ENCODE data around the gene MAST4. TPM values are rescaled to one million over a fixed set of nuclear protein-coding genes. Genes with fewer than 3 reads are reported as not detected.
A peak's percentile ranks its signal among the peaks of the same experiment; 100 is the strongest.

MAST4 gene
- total and polyA plus RNA-seq, 4 donors, result 17.1 to 34.6 (median 21.0) TPM

DNA sequence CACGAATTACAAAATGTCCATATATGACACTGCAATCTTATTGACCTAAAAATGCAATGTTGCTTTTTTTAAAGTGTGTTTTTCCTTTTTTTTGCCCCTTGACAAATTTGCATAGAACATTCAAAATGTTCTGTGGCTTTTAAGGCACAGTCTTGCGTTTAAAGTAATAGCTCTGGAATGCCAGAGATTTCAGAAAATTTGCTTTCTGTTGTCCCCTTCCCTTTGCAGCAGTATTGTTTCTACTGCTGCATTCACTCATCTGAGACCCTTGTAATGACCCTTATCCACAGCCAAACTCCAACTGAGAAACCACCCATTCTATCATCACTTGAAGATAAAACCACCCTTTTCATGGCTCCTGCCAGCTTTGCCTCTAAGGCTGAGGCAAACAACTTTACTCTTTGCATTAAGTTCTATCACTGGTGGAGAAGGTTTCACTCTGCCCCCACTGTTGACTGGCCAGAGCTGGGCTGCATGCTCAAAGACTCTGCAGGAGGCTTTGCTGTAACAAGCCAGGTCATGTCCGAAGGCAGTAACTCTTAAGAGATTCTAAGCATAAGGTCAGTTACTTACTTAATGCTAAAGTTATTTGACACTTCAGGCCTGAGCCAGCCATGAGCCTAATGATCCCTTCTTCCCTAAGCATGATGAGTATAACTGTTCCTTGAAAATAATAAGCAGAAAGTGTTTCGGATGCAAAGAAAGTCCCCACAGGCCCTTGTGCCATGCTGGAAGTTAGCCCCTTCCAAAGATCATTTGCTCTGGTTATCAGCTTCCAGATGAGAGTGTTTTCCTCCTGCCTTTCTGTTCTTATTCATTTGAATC is 498.5 kb downstream of the MAST4 start:
- no peaks in the 10 kb centered on the region for H3K9me3 ChIP-seq (ENCODE audit: control insufficient read depth, insufficient read depth, low read length)
- H3K27me3 ChIP-seq (ENCODE audit: control insufficient read depth, insufficient read depth, low read length), result no peaks in the 10 kb centered on the region
- H3K4me3 ChIP-seq (ENCODE audit: low read depth, low read length), result no peak overlapping the region
- 56% methylated on average over 2 of the region's 4 CpGs for WGBS (ENCODE audit: insufficient coverage)
- peak in 1 of 6 donors; percentile 51 for DNase-seq (ENCODE audit: low read depth in 4 of 6, low spot score in 6 of 6)
- peak overlapping the region; percentile 65 for H3K27ac ChIP-seq (ENCODE audit: low read depth, low read length)
- no peaks in the 10 kb centered on the region for H3K36me3 ChIP-seq (ENCODE audit: control insufficient read depth, insufficient read depth, low read length)
- no peaks in the 10 kb centered on the region for H3K4me1 ChIP-seq (ENCODE audit: control insufficient read depth, insufficient read depth, low read length)

DNA sequence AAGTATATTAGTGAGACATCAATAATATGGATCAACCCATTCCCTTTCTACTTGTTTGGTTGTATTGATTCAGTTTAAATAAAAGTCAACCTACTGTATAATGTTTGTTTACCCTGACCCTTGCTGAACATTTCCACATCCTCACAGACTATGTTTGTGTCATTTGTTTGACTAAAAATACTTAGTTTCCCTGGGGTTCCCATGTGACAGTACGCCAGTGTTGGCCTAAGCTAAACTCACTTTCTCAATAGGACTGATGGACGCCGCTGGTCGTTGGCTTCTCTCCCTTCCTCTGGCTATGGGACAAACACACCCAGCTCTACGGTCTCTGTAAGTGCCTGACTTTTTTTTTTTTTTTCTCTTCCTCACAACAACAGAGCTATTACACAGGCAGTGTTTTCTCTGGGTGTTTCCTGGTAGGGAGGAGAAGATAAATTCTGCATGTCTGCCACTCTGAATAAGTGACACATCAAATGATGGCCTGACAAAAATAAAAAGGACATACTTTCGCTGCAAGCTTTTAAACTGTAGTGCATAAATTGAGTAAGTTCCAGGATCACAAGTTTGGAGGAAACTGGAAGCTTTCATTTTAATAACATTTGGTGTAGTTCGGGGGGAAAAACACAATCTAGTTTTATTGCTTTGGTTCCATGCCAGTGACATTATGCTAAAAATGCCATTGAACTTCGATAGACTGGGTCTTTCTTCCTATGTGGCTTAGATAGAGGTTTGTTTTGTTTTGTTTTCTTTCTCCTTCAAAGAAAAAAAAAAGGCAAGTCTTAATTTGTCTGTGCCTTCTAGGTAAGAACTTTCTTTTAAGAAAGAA is 499.4 kb downstream of the MAST4 start:
- WGBS (ENCODE audit: insufficient coverage), result 22% methylated on average over 5 of the region's 8 CpGs
- DNase-seq (ENCODE audit: low read depth in 4 of 6, low spot score in 6 of 6), result peak in 4 of 6 donors; percentile 46 to 76 (median 64)
- Histone ChIP-seq H3K4me1 (ENCODE audit: control insufficient read depth, insufficient read depth, low read length) (no peaks in the 10 kb centered on the region), H3K9me3 (ENCODE audit: control insufficient read depth, insufficient read depth, low read length) (no peaks in the 10 kb centered on the region), H3K27ac (ENCODE audit: low read depth, low read length) (peak overlapping the region; percentile 65), H3K27me3 (ENCODE audit: control insufficient read depth, insufficient read depth, low read length) (no peaks in the 10 kb centered on the region), H3K4me3 (ENCODE audit: low read depth, low read length) (no peak overlapping the region), H3K36me3 (ENCODE audit: control insufficient read depth, insufficient read depth, low read length) (no peaks in the 10 kb centered on the region)

DNA sequence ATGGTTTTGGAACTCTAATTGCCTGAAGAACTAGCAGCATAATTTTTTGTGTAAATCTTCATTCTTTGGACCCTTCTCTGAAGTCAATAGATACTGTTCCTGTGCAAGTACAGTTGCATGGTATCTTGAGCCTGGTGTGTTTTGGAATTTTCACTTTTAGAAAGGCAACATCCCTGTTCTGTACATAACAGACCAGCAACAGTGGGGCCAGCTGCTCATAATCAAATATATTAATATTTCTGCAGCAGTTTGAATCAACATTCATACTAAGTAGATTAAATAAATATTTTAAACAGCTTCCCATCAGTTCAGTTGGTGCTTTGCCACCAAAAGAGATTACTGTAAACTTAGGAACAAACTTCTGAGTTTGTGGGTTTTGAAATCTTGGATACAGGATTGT is 502.5 kb downstream of the MAST4 start:
- Histone ChIP-seq H3K4me1 (ENCODE audit: control insufficient read depth, insufficient read depth, low read length) (no peaks in the 10 kb centered on the region), H3K9me3 (ENCODE audit: control insufficient read depth, insufficient read depth, low read length) (no peaks in the 10 kb centered on the region), H3K36me3 (ENCODE audit: control insufficient read depth, insufficient read depth, low read length) (no peaks in the 10 kb centered on the region), H3K4me3 (ENCODE audit: low read depth, low read length) (no peak overlapping the region), H3K27me3 (ENCODE audit: control insufficient read depth, insufficient read depth, low read length) (no peaks in the 10 kb centered on the region), H3K27ac (ENCODE audit: low read depth, low read length) (no peak overlapping the region)
- no peak for DNase-seq (ENCODE audit: low read depth in 4 of 6, low spot score in 6 of 6)

DNA sequence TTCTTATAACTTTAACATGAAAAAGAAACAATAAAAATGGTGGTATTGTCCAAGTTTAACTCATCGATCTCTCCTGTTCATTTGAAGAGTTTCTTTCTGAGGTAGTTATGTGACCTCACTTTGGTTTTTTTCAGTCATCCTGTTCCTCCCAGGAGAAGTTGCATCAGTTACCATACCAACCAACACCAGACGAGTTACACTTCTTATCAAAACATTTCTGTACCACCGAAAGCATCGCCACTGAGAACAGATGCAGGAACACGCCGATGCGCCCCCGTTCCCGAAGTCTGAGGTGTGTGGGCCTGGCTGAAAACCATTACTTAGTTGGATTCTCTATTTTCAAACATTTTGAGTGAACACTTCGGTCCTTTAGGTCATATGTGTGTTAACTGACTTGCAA is 504.1 kb downstream of the MAST4 start:
- DNase-seq (ENCODE audit: low read depth in 4 of 6, low spot score in 6 of 6), result no peak
- Histone ChIP-seq H3K27me3 (ENCODE audit: control insufficient read depth, insufficient read depth, low read length) (no peaks in the 10 kb centered on the region), H3K27ac (ENCODE audit: low read depth, low read length) (no peak overlapping the region), H3K4me3 (ENCODE audit: low read depth, low read length) (no peak overlapping the region), H3K4me1 (ENCODE audit: control insufficient read depth, insufficient read depth, low read length) (no peaks in the 10 kb centered on the region), H3K9me3 (ENCODE audit: control insufficient read depth, insufficient read depth, low read length) (no peaks in the 10 kb centered on the region), H3K36me3 (ENCODE audit: control insufficient read depth, insufficient read depth, low read length) (no peaks in the 10 kb centered on the region)
- no CpG with 5 or more reads among the region's 10 CpGs for WGBS (ENCODE audit: insufficient coverage)

DNA sequence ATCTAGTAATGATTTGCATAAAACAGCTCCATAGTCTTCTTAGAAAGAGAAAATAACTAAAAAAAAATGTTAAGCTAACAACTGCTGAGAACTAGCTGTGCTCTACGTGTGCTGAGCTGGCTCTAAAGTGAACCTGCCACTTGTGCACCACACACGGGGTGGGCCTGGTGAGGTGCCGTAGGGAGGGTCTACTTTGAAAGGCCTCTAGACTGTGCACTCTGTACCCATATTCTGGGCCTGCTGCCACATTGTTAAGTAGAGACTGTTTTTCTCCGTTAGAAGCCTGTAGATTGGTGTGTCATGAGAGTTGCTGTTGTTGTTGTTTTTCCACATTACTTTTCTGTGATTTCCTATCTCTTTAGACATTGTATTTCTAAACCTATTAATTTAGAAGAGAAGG is 506.5 kb downstream of the MAST4 start:
- peak in 1 of 6 donors; percentile 14 for DNase-seq (ENCODE audit: low read depth in 4 of 6, low spot score in 6 of 6)
- Histone ChIP-seq H3K9me3 (ENCODE audit: control insufficient read depth, insufficient read depth, low read length) (no peaks in the 10 kb centered on the region), H3K4me1 (ENCODE audit: control insufficient read depth, insufficient read depth, low read length) (no peaks in the 10 kb centered on the region), H3K27ac (ENCODE audit: low read depth, low read length) (no peak overlapping the region), H3K4me3 (ENCODE audit: low read depth, low read length) (no peak overlapping the region), H3K36me3 (ENCODE audit: control insufficient read depth, insufficient read depth, low read length) (no peaks in the 10 kb centered on the region), H3K27me3 (ENCODE audit: control insufficient read depth, insufficient read depth, low read length) (no peaks in the 10 kb centered on the region)
- WGBS (ENCODE audit: insufficient coverage), result 38% methylated on average over 3 of the region's 4 CpGs

DNA sequence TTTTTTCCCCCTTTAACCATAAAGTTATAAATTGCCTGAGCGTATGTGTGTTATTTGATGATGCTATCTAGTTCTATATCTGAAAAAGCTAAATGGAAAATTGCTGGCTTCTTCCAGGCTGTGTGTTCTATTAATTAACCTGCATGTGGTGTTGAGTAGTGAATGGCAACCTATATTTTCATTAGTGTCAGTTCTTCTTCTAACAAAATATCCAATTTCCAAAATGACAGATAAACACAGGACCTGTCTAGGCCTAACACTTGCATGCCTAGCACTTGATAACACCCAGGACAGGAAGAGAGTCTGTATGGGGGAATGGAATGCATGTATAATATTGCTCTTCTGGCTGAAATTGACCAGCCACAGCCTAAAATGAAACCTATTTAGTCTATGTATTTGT is 508.7 kb downstream of the MAST4 start:
- H3K9me3 ChIP-seq (ENCODE audit: control insufficient read depth, insufficient read depth, low read length), result no peaks in the 10 kb centered on the region
- H3K36me3 ChIP-seq (ENCODE audit: control insufficient read depth, insufficient read depth, low read length), result no peaks in the 10 kb centered on the region
- no peak for DNase-seq (ENCODE audit: low read depth in 4 of 6, low spot score in 6 of 6)
- H3K27ac ChIP-seq (ENCODE audit: low read depth, low read length), result no peak overlapping the region
- H3K4me3 ChIP-seq (ENCODE audit: low read depth, low read length), result no peak overlapping the region
- no peaks in the 10 kb centered on the region for H3K27me3 ChIP-seq (ENCODE audit: control insufficient read depth, insufficient read depth, low read length)
- H3K4me1 ChIP-seq (ENCODE audit: control insufficient read depth, insufficient read depth, low read length), result no peaks in the 10 kb centered on the region
- WGBS (ENCODE audit: insufficient coverage), result no CpG with 5 or more reads among the region's 1 CpG

DNA sequence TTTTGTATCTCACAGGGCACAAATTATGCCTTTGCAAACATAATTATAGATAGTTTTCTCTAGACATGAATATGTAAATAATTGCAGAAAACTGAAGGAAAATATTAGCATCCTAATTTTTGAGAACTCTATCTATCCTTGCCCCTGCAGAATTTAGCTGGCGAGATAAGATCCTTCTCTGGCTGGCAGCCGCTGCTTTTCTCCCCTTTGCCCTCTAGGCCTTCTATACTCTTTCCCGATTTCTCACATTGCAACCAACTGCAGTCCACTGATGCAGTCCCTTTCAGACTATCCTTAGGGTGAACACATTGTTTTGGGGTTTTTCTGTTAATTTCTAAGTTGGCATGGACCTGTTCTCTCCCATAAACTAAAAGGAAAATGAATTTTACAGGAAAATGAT is 509.1 kb downstream of the MAST4 start:
- no peak for DNase-seq (ENCODE audit: low read depth in 4 of 6, low spot score in 6 of 6)
- H3K36me3 ChIP-seq (ENCODE audit: control insufficient read depth, insufficient read depth, low read length), result no peaks in the 10 kb centered on the region
- 95% methylated on average over 2 of the region's 3 CpGs for WGBS (ENCODE audit: insufficient coverage)

DNA sequence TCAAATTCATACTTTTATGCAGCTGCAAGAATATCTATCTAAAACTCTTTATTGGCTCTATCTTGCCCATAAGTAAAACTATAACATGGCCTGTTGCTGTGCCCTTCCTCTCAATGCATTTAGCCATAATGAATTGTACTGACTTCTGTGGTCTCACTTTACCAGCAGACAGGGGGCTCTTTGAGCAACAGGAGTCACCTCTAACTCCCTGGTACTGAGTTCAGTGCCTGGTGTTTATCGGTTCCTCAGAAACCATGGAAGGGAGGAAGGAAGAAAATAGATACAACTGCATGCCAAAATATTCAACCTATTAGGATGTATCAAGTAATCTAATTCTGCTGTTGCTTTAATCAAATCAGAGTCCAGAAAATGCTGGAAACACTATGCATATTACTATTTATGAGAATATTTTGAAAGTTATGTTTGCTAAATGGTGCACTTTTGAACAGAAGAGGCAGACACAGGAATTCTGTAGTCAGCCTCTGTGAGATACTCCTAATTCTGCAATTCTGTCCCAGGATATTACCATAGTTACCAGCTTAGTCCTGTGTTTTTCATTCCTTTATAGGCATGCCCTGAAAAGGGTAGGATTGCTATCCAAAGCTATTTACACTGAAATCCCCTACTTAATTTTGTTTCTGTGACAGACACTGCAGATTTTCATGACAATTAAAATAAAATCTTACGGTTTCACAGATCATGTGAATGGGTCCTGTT is 510.6 kb downstream of the MAST4 start:
- H3K4me1 ChIP-seq (ENCODE audit: control insufficient read depth, insufficient read depth, low read length), result no peaks in the 10 kb centered on the region
- peak overlapping the region; percentile 16 for H3K27ac ChIP-seq (ENCODE audit: low read depth, low read length)
- H3K4me3 ChIP-seq (ENCODE audit: low read depth, low read length), result no peak overlapping the region
- no peaks in the 10 kb centered on the region for H3K27me3 ChIP-seq (ENCODE audit: control insufficient read depth, insufficient read depth, low read length)
- H3K9me3 ChIP-seq (ENCODE audit: control insufficient read depth, insufficient read depth, low read length), result no peaks in the 10 kb centered on the region
- no peaks in the 10 kb centered on the region for H3K36me3 ChIP-seq (ENCODE audit: control insufficient read depth, insufficient read depth, low read length)
- DNase-seq (ENCODE audit: low read depth in 4 of 6, low spot score in 6 of 6), result peak in 1 of 6 donors; percentile 41
- WGBS (ENCODE audit: insufficient coverage), result no CpG with 5 or more reads among the region's 2 CpGs

More for the DNA sequence above, 509.1 kb downstream of the MAST4 start:
- Histone ChIP-seq H3K27me3 (ENCODE audit: control insufficient read depth, insufficient read depth, low read length) (no peaks in the 10 kb centered on the region), H3K9me3 (ENCODE audit: control insufficient read depth, insufficient read depth, low read length) (no peaks in the 10 kb centered on the region), H3K4me1 (ENCODE audit: control insufficient read depth, insufficient read depth, low read length) (no peaks in the 10 kb centered on the region), H3K4me3 (ENCODE audit: low read depth, low read length) (no peak overlapping the region), H3K27ac (ENCODE audit: low read depth, low read length) (no peak overlapping the region)

DNA sequence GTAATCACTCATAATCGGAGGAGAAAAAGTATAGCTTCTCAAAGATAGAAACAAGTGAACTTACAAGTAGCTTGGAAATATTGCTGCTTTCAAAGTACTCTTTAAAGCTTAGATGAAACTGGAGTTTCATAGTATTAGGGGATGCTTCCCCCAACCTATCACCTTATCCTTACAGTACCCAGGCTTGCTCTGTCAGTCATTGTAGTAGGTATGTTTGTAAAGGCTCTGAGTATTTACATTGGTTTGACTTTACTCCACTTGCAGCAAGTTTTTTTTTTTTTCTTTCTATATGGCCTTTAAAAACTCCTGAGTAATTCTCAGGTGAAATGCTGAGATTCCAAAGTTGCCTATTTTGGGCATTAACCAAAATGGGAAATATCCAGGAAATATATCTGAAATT is 515.6 kb downstream of the MAST4 start:
- H3K4me1 ChIP-seq (ENCODE audit: control insufficient read depth, insufficient read depth, low read length), result no peaks in the 10 kb centered on the region
- no CpG with 5 or more reads among the region's 1 CpG for WGBS (ENCODE audit: insufficient coverage)
- no peak for DNase-seq (ENCODE audit: low read depth in 4 of 6, low spot score in 6 of 6)
- no peaks in the 10 kb centered on the region for H3K9me3 ChIP-seq (ENCODE audit: control insufficient read depth, insufficient read depth, low read length)
- H3K27ac ChIP-seq (ENCODE audit: low read depth, low read length), result no peak overlapping the region
- no peaks in the 10 kb centered on the region for H3K36me3 ChIP-seq (ENCODE audit: control insufficient read depth, insufficient read depth, low read length)
- H3K4me3 ChIP-seq (ENCODE audit: low read depth, low read length), result no peak overlapping the region
- H3K27me3 ChIP-seq (ENCODE audit: control insufficient read depth, insufficient read depth, low read length), result no peaks in the 10 kb centered on the region
